ENCODE measurements around the gene PEAR1. TPM values are rescaled to one million over a fixed set of nuclear protein-coding genes. Genes with fewer than 3 reads are reported as not detected.

The PEAR1 gene
- total RNA-seq, 1 experiment from 2014 or later, result 1.0 TPM

DNA sequence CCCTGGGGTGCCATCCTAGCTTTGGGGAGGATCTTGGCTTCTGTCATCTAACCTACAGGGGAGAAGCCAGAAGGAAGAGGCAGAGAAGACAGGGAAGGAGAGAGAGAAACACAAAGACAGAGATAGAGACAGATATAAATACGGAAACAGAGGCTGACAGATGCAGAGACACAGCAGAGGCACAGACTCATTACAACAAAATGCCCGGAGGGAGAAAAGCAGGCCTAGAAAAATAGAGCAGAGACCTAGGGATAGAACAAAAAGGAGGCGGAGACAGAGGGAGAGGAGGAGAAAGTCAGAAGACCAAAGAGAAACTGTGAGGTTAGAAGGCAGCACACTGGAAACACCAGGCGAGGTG lies 1.9 kb downstream of the PEAR1 start:
- peak in 1 of 2 experiments; percentile 28 for DNase-seq (ENCODE audit: low read depth in 1 of 2, low spot score in 2 of 2)
- H3K9me3 ChIP-seq (replicated peaks), result no peaks in the 10 kb centered on the region
- peaks cover 4% of the 10 kb centered on the region; the same call in 1 of the 2 replicates for H3K27me3 ChIP-seq (replicated peaks)
- no peak overlapping the region for H3K4me3 ChIP-seq
- peak overlapping the region; percentile 98 for H3K27ac ChIP-seq
- H3K4me1 ChIP-seq (replicated peaks), result peaks cover 52% of the 10 kb centered on the region
- no peaks in the 10 kb centered on the region for H3K36me3 ChIP-seq

DNA sequence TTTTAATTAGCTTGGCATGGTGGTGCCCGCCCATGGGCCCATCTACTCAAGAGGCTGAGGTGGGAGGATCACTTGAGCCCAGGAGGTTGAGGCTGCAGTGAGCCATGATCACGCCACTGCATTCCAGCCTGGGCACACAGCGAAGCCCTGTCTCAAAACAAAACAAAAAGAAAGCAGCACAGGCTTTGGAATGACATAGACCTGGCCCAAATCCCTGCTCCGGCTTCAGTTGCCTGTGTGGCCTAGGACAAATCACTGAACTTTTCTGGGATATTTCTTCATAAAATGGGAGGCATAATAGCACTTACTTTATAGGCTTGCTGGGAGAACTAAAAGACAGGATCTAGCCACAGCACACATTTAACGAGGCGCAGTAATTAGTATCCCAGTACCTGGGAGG lies 2.4 kb downstream of the PEAR1 start:
- H3K9me3 ChIP-seq (replicated peaks), result no peaks in the 10 kb centered on the region
- H3K36me3 ChIP-seq, result no peaks in the 10 kb centered on the region
- H3K27ac ChIP-seq, result peak overlapping the region; percentile 98
- H3K4me3 ChIP-seq, result no peak overlapping the region
- DNase-seq (ENCODE audit: low read depth in 1 of 2, low spot score in 2 of 2), result no peak
- peaks cover 52% of the 10 kb centered on the region for H3K4me1 ChIP-seq (replicated peaks)
- H3K27me3 ChIP-seq (replicated peaks), result peaks cover 4% of the 10 kb centered on the region; the same call in 1 of the 2 replicates

DNA sequence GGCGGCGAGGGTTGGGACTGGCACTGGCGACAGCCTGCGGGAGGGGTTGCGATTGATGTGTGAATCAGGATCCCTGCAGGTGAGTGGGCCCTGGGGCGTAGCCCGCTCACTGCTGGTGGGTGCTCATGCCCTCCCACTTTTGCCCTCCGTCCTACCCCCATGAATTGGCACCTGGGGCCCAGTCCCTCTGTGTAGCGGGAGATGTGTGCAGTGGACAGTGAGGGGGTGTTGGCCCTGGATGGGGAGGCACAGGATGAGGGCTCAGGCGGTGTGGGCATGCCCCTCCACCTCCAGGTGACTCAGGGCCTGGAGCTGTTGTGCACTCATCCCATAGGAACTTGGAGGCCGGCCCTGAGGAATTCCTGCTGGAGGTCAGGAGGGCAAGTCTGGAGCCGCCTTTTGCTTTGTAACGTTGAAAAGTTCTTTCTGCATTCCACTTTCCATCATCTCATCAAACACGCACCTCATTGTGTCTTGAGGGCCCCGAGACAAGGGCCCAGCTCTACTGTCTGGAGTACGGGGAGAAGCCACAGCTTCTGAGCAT lies 3.0 kb downstream of the PEAR1 start:
- H3K9me3 ChIP-seq (replicated peaks), result no peaks in the 10 kb centered on the region
- peak; percentile 92 to 97 for DNase-seq (ENCODE audit: low read depth in 1 of 2, low spot score in 2 of 2)
- peaks cover 52% of the 10 kb centered on the region for H3K4me1 ChIP-seq (replicated peaks)
- H3K36me3 ChIP-seq, result no peaks in the 10 kb centered on the region
- no peak overlapping the region for H3K4me3 ChIP-seq
- peaks cover 4% of the 10 kb centered on the region; the same call in 1 of the 2 replicates for H3K27me3 ChIP-seq (replicated peaks)
- H3K27ac ChIP-seq, result peak overlapping the region; percentile 98

DNA sequence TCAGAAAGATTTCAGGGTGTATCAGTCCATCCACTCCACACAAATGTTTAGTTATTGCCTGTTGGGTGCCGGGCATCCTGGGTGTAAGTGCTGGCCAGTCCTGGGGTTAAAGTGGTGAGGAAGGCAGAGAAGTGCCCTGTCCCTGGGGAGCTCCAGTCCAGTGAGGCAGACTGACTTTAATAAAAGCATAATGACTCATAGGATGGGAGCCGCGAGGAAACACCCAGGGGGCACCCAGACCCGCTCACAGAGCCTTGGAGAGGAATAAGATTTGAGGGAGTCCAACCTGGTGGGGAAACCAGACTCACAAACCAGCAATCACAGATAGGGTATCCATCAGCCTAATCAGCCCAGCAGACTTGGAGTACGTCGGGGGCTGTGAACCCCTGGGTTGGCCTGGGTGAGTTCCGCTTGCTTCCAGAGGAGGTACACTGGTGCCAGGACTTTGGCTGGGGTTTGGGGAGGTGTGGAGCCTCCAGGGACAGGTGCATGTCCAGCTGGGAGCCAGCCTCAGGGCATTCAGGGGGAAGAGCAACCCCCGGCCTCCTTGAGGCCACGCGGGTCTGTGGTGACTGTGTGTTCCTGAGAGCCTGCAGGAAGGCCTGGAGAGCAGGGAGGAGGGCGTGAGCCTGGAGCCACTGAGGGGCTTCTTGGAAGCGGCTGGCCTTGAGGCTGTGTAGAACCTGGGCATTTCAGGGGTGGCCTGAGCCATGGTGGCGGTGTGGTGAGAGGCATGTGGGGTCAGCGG lies 3.7 kb downstream of the PEAR1 start:
- Histone ChIP-seq H3K27me3 (replicated peaks) (no peaks in the 10 kb centered on the region), H3K4me1 (replicated peaks) (peaks cover 48% of the 10 kb centered on the region), H3K36me3 (no peaks in the 10 kb centered on the region), H3K27ac (peak overlapping the region; percentile 98), H3K4me3 (no peak overlapping the region), H3K9me3 (replicated peaks) (no peaks in the 10 kb centered on the region)
- peak; percentile 85 to 86 for DNase-seq (ENCODE audit: low read depth in 1 of 2, low spot score in 2 of 2)

DNA sequence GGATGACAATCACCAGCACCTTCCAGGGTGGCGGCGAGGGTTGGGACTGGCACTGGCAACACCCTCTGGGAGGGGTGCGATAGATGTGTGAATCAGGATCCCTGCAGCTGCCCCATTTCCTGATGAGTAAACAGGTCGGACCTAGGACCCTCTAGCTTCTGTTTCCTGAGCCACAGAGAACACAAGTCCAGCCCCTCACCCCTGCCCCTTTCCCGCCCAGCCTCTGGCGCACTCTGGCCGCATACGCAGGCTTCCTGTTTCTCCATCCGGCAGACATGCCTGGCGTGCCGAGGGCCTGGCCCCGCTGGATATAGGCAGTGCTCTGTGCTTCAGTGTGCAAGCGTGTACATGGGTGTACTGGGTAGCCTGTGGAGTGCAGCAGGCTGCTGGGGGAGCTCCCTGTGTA lies 4.6 kb downstream of the PEAR1 start:
- no peaks in the 10 kb centered on the region for H3K36me3 ChIP-seq
- H3K4me1 ChIP-seq (replicated peaks), result peaks cover 48% of the 10 kb centered on the region
- no peaks in the 10 kb centered on the region for H3K27me3 ChIP-seq (replicated peaks)
- peak overlapping the region; percentile 9; the same call in 1 of the 2 replicates for H3K4me3 ChIP-seq
- H3K9me3 ChIP-seq (replicated peaks), result no peaks in the 10 kb centered on the region
- peak overlapping the region; percentile 98 for H3K27ac ChIP-seq
- DNase-seq (ENCODE audit: low read depth in 1 of 2, low spot score in 2 of 2), result no peak

DNA sequence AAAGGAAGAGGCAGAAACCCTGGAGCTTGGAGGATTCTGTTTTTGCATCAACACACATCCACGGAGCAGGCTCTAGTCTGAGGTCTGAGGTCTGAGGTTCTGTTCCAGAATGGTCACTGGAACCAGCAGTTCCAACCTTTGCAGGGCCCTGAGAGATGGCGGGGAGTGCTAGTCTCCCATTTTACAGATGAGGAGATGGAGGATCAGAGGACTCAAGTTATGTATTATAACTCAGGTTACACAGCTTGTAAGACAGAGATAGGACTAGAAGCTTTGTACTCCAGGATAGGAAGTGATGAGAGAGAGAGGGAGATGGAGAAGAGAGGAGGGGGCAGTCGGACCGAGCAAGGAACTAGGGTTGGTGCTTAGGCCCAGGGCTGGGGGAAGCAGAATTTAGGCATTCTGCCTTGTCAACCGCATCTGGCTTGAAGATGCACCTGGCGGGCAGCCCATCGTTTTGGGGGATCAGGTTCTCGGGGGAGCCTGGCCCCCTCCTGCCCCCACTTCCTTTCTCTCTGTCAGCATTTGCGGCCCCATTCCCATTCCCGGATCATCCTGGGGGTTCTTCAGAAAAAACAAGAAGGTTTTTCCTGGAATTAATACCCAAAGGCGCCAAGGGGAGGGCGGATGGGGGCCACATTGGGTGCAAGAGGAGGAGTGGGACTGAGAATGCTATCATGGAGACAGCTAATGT lies 5.6 kb downstream of the PEAR1 start:
- H3K4me1 ChIP-seq (replicated peaks), result peaks cover 48% of the 10 kb centered on the region
- peak overlapping the region; percentile 98 for H3K27ac ChIP-seq
- no peaks in the 10 kb centered on the region for H3K9me3 ChIP-seq (replicated peaks)
- DNase-seq (ENCODE audit: low read depth in 1 of 2, low spot score in 2 of 2), result no peak
- no peaks in the 10 kb centered on the region for H3K27me3 ChIP-seq (replicated peaks)
- no peak overlapping the region for H3K4me3 ChIP-seq
- no peaks in the 10 kb centered on the region for H3K36me3 ChIP-seq

DNA sequence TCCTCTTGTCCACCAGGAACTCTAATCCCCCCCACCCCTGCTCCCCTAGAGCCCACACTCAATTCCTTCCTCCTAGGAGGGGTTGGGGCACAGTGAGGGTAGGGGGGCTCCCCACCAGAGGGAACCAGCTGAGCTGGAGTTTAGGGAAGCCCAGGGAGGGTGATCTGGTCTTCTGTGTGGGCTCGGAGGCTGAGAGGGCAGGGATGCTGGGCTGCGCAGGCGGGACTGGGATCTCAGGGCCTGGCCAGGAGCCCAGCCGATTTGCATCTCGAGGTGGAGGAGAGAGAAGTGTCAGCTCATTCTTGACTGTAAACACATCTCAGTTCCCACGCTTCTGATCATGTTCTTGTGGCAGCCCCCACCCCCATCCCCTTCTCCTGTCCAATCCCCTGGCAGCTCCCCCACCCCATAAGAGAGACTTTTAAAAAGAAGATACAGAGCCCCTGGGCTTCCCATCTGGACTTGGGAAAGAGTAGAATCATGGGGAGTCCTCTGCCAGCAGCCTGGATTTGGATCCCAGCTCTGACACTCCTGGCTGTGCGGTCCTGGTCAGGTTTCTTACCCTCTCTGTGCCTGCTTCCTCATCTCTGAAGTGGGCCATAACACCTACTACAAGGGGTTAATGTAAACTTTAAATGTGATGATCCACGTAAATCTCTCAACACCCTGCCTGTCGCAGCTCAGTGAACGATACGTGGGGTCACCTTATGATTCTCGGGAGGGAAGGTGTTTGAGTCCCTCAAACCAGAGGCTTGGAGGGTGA lies 6.6 kb downstream of the PEAR1 start:
- Histone ChIP-seq H3K27ac (no peak overlapping the region), H3K36me3 (no peaks in the 10 kb centered on the region), H3K4me3 (no peak overlapping the region), H3K4me1 (replicated peaks) (peaks cover 41% of the 10 kb centered on the region), H3K9me3 (replicated peaks) (no peaks in the 10 kb centered on the region), H3K27me3 (replicated peaks) (no peaks in the 10 kb centered on the region)
- no peak for DNase-seq (ENCODE audit: low read depth in 1 of 2, low spot score in 2 of 2)

DNA sequence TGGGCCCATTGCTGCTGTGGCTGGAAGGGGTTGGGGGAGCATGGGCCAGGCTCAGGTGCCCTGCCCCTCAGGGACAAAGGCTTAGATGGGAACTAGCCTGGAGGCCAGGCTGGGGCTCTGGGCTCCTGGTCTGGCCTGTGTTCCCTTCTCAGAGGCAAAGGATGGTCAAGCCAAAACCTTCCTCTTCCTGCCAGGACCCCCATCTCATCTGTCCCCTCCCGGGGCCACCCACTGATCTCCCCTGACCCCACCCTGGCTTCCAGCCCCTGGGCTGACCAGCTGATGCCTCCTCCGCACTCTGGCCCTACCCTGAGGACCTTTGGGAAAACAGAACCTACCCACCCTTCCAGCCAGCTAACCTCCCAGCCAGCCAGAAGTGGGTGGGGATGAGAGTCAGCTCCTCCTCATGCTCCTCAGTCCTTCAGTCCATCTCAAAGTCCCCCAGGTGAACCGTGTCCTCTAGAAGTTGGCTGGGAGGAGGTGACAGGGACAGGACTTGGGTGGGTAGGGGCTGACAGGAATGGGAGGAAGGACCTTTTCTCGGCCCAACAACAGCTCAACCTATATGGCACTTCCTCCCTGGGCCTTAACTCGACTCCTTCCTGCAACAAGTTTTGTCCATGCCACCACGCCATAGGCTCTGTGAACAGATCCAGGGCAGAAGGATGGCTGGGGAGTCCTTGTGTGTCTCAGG lies 7.5 kb downstream of the PEAR1 start:
- Histone ChIP-seq H3K4me1 (replicated peaks) (peaks cover 32% of the 10 kb centered on the region), H3K36me3 (no peaks in the 10 kb centered on the region), H3K27ac (no peak overlapping the region), H3K27me3 (replicated peaks) (no peaks in the 10 kb centered on the region), H3K9me3 (replicated peaks) (no peaks in the 10 kb centered on the region), H3K4me3 (no peak overlapping the region)
- DNase-seq (ENCODE audit: low read depth in 1 of 2, low spot score in 2 of 2), result no peak

DNA sequence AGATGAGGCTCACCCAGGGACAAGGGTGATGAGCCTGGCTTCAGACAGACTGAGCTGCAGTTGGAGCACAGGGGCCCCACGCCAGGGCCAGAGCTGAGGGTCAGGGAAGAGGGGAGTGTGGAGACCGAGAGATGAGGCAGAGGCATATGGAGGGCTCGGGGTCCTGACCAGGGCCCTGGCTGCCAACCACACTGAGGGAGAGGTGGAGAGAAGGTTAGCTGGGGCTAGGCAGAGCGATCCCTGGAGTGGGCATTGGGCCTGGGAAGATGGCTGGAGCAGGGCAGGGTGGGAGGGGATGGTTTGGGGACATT lies 8.0 kb downstream of the PEAR1 start:
- no peak overlapping the region for H3K27ac ChIP-seq
- no peak overlapping the region for H3K4me3 ChIP-seq
- peaks cover 27% of the 10 kb centered on the region for H3K4me1 ChIP-seq (replicated peaks)
- no peaks in the 10 kb centered on the region for H3K9me3 ChIP-seq (replicated peaks)
- no peak for DNase-seq (ENCODE audit: low read depth in 1 of 2, low spot score in 2 of 2)
- no peaks in the 10 kb centered on the region for H3K36me3 ChIP-seq
- no peaks in the 10 kb centered on the region for H3K27me3 ChIP-seq (replicated peaks)

DNA sequence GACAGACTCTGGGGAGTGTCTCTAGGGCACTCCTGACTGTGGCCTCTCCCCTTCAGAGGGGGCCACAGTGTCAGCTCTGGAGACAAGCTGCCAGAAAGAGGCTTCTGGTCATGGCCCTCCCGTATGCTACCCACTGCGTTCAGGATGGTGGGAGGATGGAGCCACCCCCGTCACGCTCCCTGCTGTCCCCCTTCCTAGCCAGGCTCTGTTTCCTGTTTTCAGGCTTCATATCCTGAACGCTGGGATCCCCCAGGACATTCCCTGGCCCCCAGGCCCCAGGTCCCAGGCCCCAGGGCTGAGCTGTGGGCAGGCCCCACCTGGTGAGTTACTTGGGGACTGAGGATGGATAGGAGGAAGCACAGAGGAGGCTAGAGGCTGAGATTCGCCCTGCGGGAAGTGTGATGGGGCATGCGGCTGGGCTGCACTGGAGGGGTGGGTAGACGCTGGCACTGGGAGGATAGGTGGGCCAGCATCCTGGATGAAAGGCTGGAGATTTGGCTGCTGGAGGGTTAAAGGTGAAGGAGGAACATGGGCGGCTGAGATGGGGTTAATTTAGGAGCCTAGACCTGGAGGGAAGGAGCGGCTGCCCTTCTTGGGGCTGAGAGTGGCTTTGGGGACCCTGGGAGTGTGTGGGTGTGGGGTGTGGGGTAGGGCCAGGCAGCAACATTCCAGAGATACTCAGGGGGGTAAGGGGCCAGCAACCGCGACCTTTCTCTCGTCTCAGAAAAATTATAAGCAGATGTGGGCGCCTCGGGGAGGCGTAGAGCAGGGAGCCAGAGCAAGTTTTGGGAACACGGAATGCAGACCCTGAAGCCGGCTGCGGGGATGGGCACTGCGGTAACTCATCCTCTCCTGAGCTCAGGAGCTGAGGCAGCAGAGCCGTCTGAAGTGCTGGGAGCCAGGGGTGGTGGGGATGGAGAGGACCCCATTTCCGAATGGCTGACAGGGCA lies 8.7 kb downstream of the PEAR1 start:
- H3K27ac ChIP-seq, result no peak overlapping the region

DNA sequence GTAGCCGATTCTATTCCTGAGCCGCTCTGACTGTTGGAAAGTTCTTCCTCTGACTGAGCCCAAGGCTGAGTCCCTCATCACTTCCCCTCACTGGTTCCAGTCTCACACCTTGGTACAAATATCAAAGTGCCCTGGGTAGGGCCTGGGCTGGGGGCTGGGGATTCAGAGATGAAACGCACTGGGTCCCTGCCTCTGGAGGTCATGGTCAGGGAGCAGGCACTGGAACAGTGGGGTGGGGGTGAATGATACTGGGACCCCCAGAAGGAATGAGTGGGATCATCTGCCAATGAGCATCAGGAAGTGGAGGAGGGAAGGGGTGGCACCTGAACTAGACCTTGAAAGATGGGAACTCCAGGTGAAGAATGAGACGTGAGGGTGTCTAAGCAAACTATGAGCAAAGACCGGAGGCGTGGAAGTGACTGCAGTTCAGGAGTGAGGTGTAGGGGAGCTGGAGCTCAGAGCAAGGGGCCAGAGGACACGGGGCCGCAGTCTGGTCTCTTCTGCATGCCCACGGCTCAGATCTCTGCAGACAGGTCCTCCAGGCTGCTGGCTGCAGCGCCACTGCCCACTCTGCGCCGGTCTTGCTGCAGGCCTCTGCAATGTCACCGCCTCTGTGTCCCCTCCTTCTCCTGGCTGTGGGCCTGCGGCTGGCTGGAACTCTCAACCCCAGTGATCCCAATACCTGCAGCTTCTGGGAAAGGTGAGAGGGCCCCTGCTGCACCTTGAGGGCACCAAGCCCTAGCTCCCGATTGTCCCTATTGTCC lies 10.0 kb downstream of the PEAR1 start:
- no peak for DNase-seq (ENCODE audit: low read depth in 1 of 2, low spot score in 2 of 2)
- no peak overlapping the region for H3K4me3 ChIP-seq
- H3K36me3 ChIP-seq, result no peaks in the 10 kb centered on the region
- H3K27me3 ChIP-seq (replicated peaks), result no peaks in the 10 kb centered on the region
- no peaks in the 10 kb centered on the region for H3K9me3 ChIP-seq (replicated peaks)
- peaks cover 19% of the 10 kb centered on the region for H3K4me1 ChIP-seq (replicated peaks)
- no peak overlapping the region for H3K27ac ChIP-seq

More for the DNA sequence above, 8.7 kb downstream of the PEAR1 start:
- Histone ChIP-seq H3K36me3 (no peaks in the 10 kb centered on the region), H3K4me1 (replicated peaks) (peaks cover 26% of the 10 kb centered on the region), H3K4me3 (no peak overlapping the region), H3K9me3 (replicated peaks) (no peaks in the 10 kb centered on the region), H3K27me3 (replicated peaks) (no peaks in the 10 kb centered on the region)
- DNase-seq (ENCODE audit: low read depth in 1 of 2, low spot score in 2 of 2), result no peak

All from SJSA1 (cell line).